GM19372 (cell line): Measurements from ENCODE around the gene OR2AE1.

ENCODE experiments used
- ATAC-seq: cut with Tn5 transposase; IDR thresholded peaks from one replicate; pipeline ENCODE4 v1.9.1; 2021; ENCODE audit warnings: mild to moderate bottlenecking, low read depth, moderate library complexity; ENCODE audit not compliant: unreplicated experiment

OR2AE1 gene

DNA sequence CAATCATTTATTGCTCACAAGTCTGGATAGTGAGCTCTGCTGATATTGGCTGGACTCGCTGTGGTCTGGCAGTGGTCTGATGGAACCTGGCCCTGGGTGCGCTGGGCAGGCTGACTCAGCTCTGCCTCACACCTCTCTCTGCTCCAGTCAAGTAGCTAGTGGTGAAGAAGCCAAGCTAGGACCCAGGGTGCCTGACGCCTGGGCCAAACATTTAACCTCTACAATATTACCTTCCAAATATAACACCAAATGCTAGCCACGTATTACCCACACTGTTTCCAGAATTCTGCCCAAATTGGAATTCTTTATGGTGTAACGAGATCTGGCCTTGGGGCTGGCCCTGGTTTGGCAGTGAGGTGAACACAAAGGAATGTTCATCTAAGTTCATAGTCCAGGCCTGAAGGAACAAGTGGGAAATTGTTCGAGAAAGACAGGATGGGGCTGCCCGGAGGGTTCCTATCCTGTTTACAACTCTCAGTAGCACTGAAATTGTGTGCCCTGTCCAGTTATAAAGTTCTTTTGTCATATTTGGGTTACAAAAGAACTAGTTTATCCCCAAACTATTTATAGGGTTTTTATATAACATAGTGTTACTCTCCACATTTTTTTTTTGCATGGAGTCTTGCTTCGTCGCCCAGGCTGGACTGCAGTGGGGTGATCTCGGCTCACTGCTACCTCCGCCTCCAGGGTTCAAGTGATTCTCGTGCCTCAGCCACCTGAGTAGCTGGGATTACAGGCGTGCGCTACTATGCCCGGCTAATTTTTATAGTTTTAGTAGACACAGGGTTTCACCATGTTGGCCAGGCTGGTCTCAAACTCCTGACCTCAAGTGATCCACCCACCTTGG, 16.3 kb downstream of the OR2AE1 start:
- ATAC-seq, result no peak

DNA sequence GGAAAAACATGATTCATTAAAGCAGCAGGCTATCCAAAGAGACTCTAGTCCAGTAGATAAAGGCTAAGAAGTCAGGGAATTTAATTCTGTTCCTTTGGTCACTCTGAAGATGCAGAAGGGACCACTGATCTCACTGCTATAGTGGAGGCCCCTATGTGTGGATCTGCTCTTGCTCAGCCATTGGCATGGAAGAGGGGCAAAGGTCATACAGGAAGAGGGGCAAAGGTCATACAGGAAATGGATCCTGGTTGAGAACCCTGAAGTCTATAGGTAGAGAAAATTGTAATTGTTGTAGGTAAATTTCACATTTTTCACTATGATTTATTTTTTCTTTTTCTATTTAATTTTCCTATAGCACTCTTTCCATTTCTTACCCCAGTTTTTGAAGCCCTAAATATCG, 21.6 kb downstream of the OR2AE1 start:
- no peak for ATAC-seq

- no peak for ATAC-seq
Observed at GRCh38 chr7:99848420-99849216, 28.2 kb downstream of the OR2AE1 start.

DNA sequence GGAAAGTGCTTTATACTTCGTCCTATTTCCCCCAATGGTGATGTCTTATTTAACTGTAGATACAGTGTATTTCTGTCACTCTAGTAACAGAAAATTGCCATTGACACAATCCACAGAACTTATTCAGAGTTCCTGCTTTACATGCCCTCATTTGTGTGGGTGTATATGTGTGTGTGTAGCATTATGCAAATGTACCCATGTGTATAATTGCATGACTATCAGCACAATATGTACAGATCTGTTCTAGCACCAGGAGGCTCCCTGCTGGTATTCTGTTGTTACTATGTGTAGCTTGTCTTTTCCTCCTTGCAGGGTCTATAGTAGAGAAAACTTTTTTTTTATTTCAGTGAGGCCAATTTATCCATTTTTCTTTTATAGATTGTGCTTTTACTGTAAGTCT, 32.5 kb downstream of the OR2AE1 start:
- ATAC-seq, result no peak

DNA sequence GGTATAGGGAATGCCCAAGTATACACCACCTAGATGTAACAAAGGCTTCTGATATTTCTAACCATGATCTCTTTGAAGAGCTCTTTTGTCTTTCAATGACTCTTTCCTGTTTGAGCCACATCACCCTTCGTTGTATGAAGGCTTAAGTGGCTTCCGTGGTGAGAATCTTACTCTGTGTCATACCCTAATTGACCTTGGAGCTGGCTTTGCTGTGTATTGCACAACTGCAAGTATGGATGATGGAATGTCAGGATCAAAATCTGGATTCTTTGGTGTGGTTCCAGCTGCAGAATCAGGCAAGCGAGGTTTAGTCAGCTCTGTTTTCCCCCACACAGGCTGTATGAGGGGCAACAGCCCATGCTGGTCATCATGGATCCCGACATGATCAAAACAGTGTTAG, 33.0 kb downstream of the OR2AE1 start:
- ATAC-seq, result no peak

DNA sequence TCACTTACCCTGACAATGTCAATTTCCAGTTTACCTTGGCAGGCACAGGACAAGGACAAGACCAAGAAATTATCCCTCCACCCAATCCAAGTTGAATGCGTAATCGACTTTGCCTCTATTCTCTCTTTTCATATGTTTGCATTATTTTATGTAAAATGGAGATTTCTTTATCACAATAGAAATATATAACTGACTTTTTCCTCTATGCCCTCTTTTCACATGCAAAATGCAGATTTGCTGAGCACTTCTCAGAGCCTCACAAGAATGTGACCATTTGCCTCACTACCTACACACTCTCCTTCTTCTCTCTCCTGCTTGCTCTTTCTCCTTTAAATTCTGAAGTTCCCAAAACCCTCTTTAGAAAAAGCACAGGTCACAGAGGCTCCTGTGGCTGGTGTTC, 33.9 kb downstream of the OR2AE1 start:
- ATAC-seq, result no peak

- ATAC-seq, result no peak
Observed at GRCh38 chr7:99840136-99840869, 36.5 kb downstream of the OR2AE1 start.

DNA sequence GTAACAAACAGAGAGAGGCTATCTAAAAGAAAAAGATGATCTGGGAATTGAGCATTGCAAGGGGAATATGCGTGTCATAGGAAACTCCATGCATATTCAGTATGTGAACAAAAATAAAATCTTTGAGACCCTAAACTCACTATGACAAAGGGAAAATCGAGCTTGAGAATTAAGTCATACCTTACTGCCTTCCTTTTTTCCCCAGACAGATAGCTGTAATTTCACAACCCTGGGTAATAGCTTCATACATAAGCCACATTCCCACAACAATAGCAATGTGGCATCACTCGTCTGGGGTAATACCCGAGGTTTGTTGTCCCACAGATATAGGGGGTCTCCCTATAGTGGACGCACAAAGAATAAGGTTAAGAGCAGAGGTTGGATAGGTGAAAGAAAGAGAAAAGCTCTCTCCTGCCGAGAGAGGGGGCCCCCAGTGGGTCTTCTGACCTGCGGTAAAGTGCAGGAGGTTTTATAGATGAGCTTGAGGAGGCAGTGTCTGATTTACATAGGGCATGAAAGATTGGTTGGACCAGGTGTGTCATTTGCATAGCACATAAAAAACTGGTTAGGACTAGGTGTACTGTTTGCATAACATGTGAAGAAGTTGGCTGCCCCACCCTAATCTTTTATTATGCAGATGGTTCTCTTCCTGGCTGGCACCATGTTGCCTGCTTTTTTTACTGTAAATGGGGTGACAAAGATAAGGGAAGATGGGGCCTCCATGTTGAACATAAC, 37.4 kb downstream of the OR2AE1 start:
- ATAC-seq, result no peak

GRCh38 chr7:99837649-99838361, 39.0 kb downstream of the OR2AE1 start:
- ATAC-seq, result no peak

DNA sequence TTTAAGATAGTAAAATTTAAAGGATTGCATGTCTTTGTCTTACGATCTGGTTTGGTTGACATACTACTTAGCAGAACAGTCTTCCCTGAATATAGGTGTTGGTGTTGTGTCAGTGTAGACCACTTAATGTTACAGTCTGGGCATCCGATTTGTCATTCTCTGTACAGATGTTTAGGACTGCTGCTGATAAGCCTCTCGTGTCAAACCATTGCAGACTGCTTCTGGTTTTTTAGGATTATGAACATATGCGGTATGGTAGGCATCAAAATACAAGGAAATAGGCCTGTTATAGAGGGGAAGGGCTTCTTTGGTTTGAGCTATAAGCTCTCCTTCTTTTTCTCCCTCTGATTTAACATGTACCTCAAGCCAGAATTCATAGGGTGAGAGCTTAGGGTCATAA, 41.6 kb downstream of the OR2AE1 start:
- ATAC-seq, result no peak

DNA sequence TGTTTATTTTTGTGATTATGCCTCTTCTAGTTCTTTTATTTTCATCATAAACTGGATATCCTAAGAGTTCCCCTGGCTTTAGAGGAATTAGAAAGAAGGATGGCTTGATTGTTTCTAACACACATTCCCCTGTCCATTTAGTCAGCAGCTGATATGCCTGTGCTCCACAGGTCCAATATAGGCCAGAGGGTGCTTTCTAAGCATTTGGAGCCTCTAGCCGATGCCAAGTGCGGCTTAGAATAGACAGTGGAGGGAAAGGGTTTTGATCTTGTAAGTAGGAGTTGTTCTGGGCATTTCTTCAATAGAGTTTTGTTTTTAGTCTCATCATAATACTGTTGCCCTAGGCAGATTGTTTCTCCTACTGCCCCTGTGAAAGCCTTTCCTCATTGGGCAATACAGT, 42.5 kb downstream of the OR2AE1 start:
- ATAC-seq, result no peak

DNA sequence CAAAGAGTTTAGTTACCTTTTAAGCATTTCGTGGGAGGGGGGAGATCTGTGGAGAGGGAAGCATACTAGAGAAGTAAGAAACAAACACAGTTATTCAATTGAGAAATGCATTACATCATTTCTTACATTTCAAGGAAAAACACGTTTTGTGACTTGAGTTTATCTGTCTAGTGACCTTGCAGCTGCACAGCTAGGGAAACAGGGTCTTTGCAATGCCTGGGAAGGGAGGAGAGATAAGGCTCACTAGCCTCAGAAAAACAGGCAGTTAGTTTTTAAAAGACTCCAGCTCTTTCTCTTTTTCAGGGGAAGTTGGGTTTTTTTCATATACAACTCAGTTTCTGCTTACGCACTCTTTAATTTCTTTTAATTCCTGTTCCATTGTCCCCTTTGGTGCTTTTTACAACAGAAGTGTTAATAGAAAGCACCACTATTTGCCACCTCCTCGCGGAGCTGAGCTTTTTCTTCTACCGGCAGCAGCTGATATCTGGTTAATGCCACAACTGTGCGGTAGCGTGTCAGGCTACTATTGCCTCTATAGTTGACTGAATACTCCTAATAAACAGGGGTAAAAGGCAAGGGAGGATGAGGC, 43.5 kb downstream of the OR2AE1 start:
- no peak for ATAC-seq

DNA sequence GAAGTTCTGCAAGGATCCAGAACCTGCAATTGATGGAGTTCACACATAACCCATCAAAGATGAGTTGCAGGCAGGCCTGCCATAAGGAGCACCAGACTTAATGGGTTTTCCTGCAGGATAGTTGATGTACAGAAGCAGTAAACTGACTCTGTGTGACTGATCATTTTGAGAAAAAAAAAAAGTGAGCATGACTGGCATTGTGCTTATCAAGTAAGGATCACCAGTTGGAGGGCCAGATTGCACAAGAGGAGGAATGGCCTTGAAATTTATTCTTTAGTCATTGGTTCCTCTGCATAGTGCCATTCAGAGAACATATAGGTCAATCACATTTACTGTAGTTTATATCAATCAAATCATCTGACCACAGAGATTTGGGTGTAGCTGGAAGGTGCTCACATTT, 45.2 kb downstream of the OR2AE1 start:
- ATAC-seq, result no peak

DNA sequence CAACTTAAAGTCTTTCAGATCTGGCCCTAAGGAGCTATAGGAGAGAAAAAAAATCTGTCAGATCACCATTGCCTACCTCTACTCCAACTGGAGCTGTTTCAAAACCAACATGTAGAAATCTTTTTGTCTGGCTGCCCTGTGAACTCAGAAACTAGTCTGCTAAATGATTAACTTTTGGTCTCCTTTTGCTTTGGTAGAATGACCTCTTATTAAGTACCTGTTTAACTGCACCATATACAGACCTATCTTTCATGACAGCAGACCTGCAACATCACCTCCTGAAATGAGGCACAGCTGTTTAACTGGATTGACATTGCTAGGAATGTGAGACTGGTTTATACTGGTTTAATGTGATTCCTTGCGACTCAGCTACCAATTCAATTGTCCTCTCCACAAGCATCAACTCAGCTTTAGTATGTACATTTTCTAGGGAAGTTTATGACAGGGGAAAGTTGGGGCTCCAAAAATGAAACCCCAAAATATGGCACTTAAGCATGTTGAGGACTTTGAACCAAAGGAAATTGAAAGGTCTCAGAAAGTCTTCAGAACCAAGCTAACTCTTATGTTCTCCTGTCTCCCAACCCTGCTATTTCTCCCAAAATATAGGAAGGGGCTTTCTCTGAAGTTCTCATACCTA, 47.2 kb downstream of the OR2AE1 start:
- no peak for ATAC-seq

- no peak for ATAC-seq
Observed at GRCh38 chr7:99828811-99829210, 48.0 kb downstream of the OR2AE1 start.

- ATAC-seq, result no peak
Observed at GRCh38 chr7:99827040-99827778, 49.6 kb downstream of the OR2AE1 start.
